NCI-H128 (cell line): ENCODE data around the gene GIGYF2.

Experiments used
- DNase-seq: peaks from one replicate; lab custom pipeline; 2025; ENCODE audit not compliant: unreplicated experiment; lab: John Stamatoyannopoulos, UW

GIGYF2 gene

DNA sequence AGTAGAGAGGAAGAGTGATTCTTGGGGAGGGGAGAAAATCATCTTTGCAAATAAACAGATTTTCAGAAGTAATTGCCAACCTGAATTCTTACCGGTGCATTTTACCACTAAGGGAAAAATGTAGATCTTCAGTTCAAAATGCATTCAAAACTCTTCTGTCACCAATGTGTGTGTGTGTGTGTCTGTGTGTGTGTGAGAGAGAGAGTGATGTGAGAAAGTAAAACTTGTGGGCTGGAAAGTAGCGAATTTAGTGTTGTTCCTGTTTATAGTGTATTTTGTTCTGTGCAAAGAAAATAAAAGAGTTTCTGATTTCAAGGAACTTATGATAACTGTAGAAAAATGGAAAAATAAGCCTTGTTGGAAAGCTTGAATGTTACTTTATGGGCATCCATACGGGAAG lies 52.2 kb downstream of the GIGYF2 start:
- DNase-seq, result no peak

DNA sequence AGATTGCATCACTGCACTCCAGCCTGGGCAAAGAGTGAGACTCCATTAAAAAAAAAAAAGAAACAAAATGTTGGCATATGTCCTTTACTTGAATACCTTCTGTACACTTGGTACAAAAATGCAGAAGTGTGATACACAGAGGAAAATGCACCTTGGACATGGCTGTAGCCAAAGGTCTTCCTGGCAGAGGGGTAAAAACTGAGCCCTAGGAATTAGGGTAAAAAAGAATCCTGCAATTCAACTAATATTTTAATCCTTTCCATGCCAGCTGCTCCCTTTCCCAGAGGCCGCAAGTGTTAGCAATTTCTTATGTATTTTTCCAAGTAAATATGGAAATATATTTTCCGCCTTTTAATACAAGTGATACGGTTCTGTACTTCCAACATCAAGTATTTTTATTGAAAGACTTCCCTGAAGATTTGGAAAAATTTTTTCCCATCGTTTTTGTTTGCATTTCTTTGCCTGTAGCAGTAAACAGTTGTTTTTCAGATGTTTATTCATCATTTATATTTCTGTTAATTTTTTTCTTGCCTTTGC lies 53.1 kb downstream of the GIGYF2 start:
- DNase-seq, result no peak

DNA sequence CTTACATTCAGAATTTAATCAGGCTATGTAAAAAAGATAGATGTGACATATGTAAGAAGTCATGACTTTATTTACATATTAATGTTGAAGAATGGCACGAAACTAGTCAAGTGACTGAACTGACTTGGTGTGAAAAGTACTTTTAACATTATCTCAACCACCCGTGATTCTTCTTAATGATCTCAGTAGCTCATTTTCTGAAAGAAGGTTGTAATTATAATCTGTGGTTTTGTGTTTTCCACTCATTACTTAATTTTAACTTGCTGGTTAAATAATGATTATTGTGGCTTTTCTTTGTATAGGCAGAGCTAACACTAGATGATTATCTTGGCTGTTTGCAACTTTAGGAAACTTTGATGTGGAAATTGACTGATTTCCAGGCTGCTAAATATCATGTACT lies 60.8 kb downstream of the GIGYF2 start:
- no peak for DNase-seq

GRCh38 chr2:232761301-232761907 lies 64.3 kb downstream of the GIGYF2 start:
- no peak for DNase-seq

DNA sequence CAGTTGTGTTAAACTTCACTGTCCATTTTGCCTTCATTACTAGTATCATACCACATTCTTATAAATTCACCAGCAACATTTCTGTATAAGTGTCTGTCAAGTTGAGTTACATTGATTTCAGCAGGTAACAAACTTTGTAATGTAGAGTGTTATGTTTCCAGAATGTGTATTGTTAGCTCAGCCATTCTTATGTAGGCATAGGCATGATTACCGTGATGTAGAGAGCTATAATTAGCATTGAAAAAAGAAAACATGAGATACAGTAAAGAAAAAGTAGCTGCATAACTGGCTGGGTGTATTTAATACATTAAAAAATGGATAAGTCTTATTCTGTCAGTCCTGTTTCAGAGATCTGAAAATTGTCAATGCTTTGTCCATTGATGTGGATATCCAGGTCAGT lies 70.7 kb downstream of the GIGYF2 start:
- no peak for DNase-seq

DNA sequence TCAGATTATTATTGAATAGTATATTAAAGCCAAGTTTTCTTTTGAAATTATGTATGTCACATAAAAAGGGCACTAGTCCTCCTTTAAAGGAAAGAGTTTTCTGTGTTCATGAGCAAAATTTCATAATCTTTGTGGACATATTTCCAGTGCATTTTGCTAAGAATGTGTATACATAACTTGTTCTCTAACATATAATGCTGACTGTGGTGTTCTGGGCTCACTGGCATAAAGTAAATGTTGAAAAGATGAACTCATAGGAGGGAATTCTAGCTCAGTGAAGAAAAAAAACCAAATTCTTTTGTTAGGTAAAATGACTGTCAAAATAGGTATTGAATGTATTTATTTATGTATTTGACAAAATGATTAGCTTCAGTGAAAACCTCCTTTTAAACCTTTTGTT lies 73.1 kb downstream of the GIGYF2 start:
- no peak for DNase-seq

GRCh38 chr2:232771870-232772269 lies 74.7 kb downstream of the GIGYF2 start:
- no peak for DNase-seq

GRCh38 chr2:232772531-232772930 lies 75.4 kb downstream of the GIGYF2 start:
- DNase-seq, result no peak

- no peak for DNase-seq
Measured at GRCh38 chr2:232773815-232774214, 76.7 kb downstream of the GIGYF2 start.

GRCh38 chr2:232776435-232776834 lies 79.3 kb downstream of the GIGYF2 start, which contains the start of gene KCNJ13:
Gene KCNJ13 (minus strand): TSS chr2:232776565. CDS start chr2:232771362, 5,203 bp downstream.
- no peak for DNase-seq

GRCh38 chr2:232777276-232777675 lies 80.1 kb downstream of the GIGYF2 start:
- no peak for DNase-seq

DNA sequence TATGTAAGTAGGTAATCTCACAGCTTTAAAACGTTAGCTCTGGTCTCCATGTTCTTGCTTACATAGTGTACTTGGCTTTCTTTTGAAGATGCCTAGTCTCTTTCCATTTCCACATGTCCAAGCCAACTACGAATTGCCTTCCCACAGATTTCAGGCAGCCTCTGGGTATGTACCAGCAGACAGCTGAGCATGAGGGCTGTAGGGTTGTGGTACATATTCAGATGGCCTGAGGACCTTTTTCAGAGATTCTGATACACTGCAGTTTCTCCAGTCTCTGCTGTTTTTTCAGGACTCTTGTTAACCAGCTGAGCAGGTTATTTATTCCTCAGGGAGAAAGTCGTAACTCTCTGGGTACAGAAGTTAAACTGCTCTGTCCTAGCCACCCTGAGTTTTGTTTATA lies 82.3 kb downstream of the GIGYF2 start:
- no peak for DNase-seq

DNA sequence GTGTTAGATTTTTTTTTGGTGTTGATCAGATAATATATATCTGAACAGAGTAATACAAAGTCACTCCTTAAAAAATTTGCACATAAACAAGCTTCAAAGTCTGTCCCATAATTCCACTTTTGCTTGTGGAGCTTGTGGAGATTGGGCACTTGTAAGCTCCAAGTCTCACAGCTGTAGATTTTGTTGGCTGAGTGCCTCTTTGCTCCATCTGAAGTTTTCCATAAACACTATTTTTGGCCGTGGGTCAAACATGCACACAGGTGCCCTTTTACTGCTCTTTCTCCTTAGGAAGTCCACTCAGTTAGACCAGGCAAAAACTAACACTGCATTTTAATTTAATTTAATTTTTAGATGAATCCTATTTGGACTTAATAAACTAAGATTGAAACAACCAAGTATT lies 82.8 kb downstream of the GIGYF2 start:
- no peak for DNase-seq

DNA sequence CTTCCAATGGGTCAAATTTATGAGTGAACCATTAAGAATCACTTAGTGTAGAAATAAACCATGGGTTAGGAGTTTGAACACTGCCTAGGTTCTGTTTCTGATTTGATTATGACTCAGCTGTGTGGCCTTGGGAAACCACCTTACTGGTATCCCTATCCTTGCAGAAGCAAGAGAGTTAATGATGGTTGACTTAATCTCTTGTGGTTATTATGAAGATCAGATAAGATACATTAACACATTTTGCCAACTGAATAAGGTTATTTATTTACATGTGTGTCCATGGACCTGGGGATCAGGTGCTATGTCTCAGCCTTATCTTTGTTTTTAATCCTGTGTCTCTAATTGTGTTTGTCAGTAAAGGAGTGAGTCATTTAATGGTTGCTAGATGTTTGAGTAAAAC lies 84.6 kb downstream of the GIGYF2 start:
- no peak for DNase-seq

DNA sequence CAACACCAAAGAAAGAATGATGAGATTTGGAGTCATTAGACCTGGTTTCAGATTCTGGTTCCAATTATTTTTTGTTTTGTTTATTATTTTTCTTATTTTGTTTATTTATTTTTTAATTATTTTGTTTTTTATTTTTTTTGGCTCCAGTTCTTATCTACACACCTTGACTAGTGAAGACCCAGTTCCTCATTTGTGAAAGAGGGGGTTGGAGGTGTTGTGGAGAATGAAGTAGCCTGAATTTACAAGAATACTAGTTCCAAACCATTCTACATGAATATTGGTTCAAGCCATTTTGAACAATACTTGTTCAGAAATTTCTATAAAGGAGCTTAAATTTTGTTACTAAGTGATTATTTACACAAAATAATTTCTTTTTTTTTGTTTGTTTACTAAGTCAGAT lies 86.1 kb downstream of the GIGYF2 start:
- DNase-seq, result no peak

- no peak for DNase-seq
Measured at GRCh38 chr2:232787806-232788205, 90.7 kb downstream of the GIGYF2 start.

DNA sequence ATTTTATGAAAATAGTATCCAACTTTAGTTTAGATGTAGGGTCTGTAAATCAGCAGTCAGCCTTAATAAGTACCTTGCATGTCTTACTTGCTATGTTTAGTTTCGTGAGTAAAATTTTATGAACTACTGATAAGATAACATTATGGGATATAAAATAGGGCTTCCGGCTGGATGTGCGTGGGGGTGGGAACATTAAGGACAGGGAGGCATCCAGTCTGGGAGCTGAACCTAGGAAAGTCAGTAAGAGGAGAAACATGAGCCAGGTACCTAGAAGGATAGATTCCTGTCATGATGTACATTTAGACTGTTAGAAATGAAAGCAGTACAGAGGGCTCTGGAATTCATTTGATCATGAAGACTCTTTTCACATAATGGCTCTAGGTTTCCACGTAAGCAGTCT lies 92.0 kb downstream of the GIGYF2 start:
- no peak for DNase-seq

GRCh38 chr2:232791518-232791917 lies 94.4 kb downstream of the GIGYF2 start:
- no peak for DNase-seq

GRCh38 chr2:232793271-232793670 lies 96.1 kb downstream of the GIGYF2 start:
- DNase-seq, result no peak

- no peak for DNase-seq
Measured at GRCh38 chr2:232794981-232795380, 97.8 kb downstream of the GIGYF2 start.

DNA sequence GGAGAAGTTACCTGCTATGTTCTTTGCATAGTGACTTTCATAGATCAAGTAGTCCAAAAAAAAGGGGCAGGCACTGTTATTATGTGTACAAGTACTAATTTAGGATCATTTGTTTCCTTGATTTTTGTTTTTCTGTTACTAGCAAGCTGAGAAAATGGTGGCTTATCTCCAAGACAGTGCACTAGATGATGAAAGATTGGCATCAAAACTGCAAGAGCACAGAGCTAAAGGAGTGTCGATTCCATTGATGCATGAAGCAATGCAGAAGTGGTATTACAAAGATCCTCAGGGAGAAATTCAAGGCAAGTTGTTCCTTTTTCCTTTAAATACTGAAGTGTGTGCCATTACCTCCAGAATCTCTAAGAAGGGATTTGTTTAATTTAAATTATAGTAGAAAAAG lies 98.8 kb downstream of the GIGYF2 start:
- DNase-seq, result no peak

GRCh38 chr2:232798187-232798586 lies 101.1 kb downstream of the GIGYF2 start:
- DNase-seq, result no peak

GRCh38 chr2:232800166-232800565 lies 103.0 kb downstream of the GIGYF2 start:
- DNase-seq, result no peak
